H9 (cell line): ENCODE data around the gene FGFBP3. TPM values are rescaled to one million over a fixed set of nuclear protein-coding genes. Genes with fewer than 3 reads are reported as not detected.
A peak's percentile ranks its signal among the peaks of the same experiment; 100 is the strongest.

Experiments used
- DNase-seq: peaks from one replicate; pipeline ENCODE4 v3.0.0-alpha.2; 2017
- H2AFZ ChIP-seq: one replicate; pipeline ENCODE4 v1.6.1; 2013; ENCODE audit warnings: mild to moderate bottlenecking, low read length, control low read depth, moderate library complexity
- H2AK5ac ChIP-seq: 2 replicates; pipeline ENCODE4 v1.6.1; 2013; ENCODE audit warnings: low read length, control low read depth, mixed read lengths; ENCODE audit not compliant: insufficient read length
- H2BK120ac ChIP-seq: one replicate; pipeline ENCODE4 v1.6.1; 2013; ENCODE audit warnings: low read depth, mild to moderate bottlenecking, low read length, control low read depth, inconsistent platforms; ENCODE audit not compliant: poor library complexity, severe bottlenecking
- H2BK12ac ChIP-seq: 2 replicates; pipeline ENCODE4 v1.6.1; 2013; ENCODE audit warnings: low read length, control low read depth, mixed read lengths, low read depth; ENCODE audit not compliant: insufficient read length
- H2BK15ac ChIP-seq: 2 replicates; pipeline ENCODE4 v1.6.1; 2013; ENCODE audit warnings: low read depth, low read length, control low read depth
- H2BK20ac ChIP-seq: one replicate; pipeline ENCODE4 v1.6.1; 2013; ENCODE audit warnings: low read depth, mild to moderate bottlenecking, low read length, control low read depth, inconsistent platforms; ENCODE audit not compliant: poor library complexity, severe bottlenecking
- H2BK5ac ChIP-seq: 2 replicates; pipeline ENCODE4 v1.6.1; 2013; ENCODE audit warnings: low read length, control low read depth, mixed read lengths; ENCODE audit not compliant: insufficient read length
- H3K14ac ChIP-seq: 2 replicates; pipeline ENCODE4 v1.6.1; 2013; ENCODE audit warnings: low read length, control low read depth; ENCODE audit not compliant: insufficient read depth
- H3K18ac ChIP-seq: 2 replicates; pipeline ENCODE4 v1.6.1; 2013; ENCODE audit warnings: low read depth, mild to moderate bottlenecking, mixed read lengths, low read length, control low read depth; ENCODE audit not compliant: insufficient read length
- H3K23ac ChIP-seq: 2 replicates; pipeline ENCODE4 v1.6.1; 2013; ENCODE audit warnings: low read length, control low read depth, mixed read lengths, low read depth; ENCODE audit not compliant: insufficient read length
- H3K23me2 ChIP-seq: 2 replicates; pipeline ENCODE4 v1.6.1; 2013; ENCODE audit warnings: low read depth, mild to moderate bottlenecking, mixed read lengths, low read length, control low read depth; ENCODE audit not compliant: insufficient read length, poor library complexity, severe bottlenecking
- H3K27ac ChIP-seq: 2 replicates; pipeline ENCODE4 v1.5.1; 2013; ENCODE audit warnings: low read length, control low read depth, mixed read lengths, low read depth; ENCODE audit not compliant: insufficient read length
- H3K27me3 ChIP-seq: 2 replicates; pipeline ENCODE4 v1.6.1; 2013; ENCODE audit warnings: low read length, control low read depth, inconsistent platforms; ENCODE audit not compliant: insufficient read depth
- H3K4ac ChIP-seq: 2 replicates; pipeline ENCODE4 v1.6.1; 2013; ENCODE audit warnings: low read depth, mild to moderate bottlenecking, control low read depth, inconsistent platforms, low read length, moderate library complexity
- H3K4me1 ChIP-seq: 2 replicates; pipeline ENCODE4 v1.6.1; 2013; ENCODE audit warnings: low read length, control low read depth, inconsistent platforms; ENCODE audit not compliant: insufficient read depth
- H3K4me2 ChIP-seq: 2 replicates; pipeline ENCODE4 v1.6.1; 2013; ENCODE audit warnings: low read length, control low read depth, mixed read lengths; ENCODE audit not compliant: insufficient read length, insufficient read depth
- H3K56ac ChIP-seq: 2 replicates; pipeline ENCODE4 v1.6.1; 2013; ENCODE audit warnings: low read depth, mild to moderate bottlenecking, mixed read lengths, low read length, control low read depth; ENCODE audit not compliant: insufficient read length
- H3K79me1 ChIP-seq: 2 replicates; pipeline ENCODE4 v1.6.1; 2013; ENCODE audit warnings: low read depth, mild to moderate bottlenecking, moderate library complexity, low read length, control low read depth, inconsistent platforms; ENCODE audit not compliant: insufficient read depth, poor library complexity, severe bottlenecking
- H3K79me2 ChIP-seq: 2 replicates; pipeline ENCODE4 v1.6.1; 2013; ENCODE audit warnings: low read length, control low read depth, inconsistent platforms; ENCODE audit not compliant: insufficient read depth
- H3K9ac ChIP-seq: 2 replicates; pipeline ENCODE4 v1.6.1; 2013; ENCODE audit warnings: low read length, control low read depth, mixed read lengths; ENCODE audit not compliant: insufficient read length; ENCODE audit errors: extremely low read depth
- H3K9me3 ChIP-seq: one replicate; pipeline ENCODE4 v1.6.1; 2013; ENCODE audit warnings: low read depth, low read length, inconsistent platforms; ENCODE audit not compliant: control insufficient read depth
- H3T11ph ChIP-seq: one replicate; pipeline ENCODE4 v1.6.1; 2013; ENCODE audit warnings: mild to moderate bottlenecking, low read length, control low read depth, inconsistent platforms
- H4K20me1 ChIP-seq: one replicate; pipeline ENCODE4 v1.6.1; 2013; ENCODE audit not compliant: control insufficient read depth, insufficient read length, insufficient read depth
- H4K5ac ChIP-seq: 2 replicates; pipeline ENCODE4 v1.6.1; 2013; ENCODE audit warnings: low read depth, mild to moderate bottlenecking, mixed read lengths, low read length, control low read depth; ENCODE audit not compliant: insufficient read length
- H4K8ac ChIP-seq: replicated peaks from 2 replicates; pipeline ENCODE4 v1.6.1; 2013; ENCODE audit warnings: low read length, control low read depth, mixed read lengths, low read depth; ENCODE audit not compliant: insufficient read length
- H4K91ac ChIP-seq: 2 replicates; pipeline ENCODE4 v1.6.1; 2013; ENCODE audit warnings: low read depth, mild to moderate bottlenecking, moderate library complexity, mixed read lengths, low read length, control low read depth; ENCODE audit not compliant: insufficient read length
- H3K27ac Mint-ChIP-seq, 3 experiments: 2 replicates in 2 of 3; 3 replicates in 1 of 3; pipeline ENCODE4 v1.8.0; 2020 to 2021; ENCODE audit warnings: mixed read lengths in 3 of 3, mild to moderate bottlenecking in 1 of 3, moderate library complexity in 1 of 3
- H3K27me3 Mint-ChIP-seq: 2 replicates; pipeline ENCODE4 v1.8.0; 2021; ENCODE audit warnings: low read depth, mild to moderate bottlenecking, moderate library complexity, mixed read lengths
- H3K36me3 Mint-ChIP-seq, 3 experiments: 2 replicates in 2 of 3; 3 replicates in 1 of 3; pipeline ENCODE4 v1.8.0; 2020 to 2021; ENCODE audit warnings: low read depth in 3 of 3, mixed read lengths in 3 of 3; ENCODE audit not compliant: insufficient read depth in 1 of 3
- H3K4me1 Mint-ChIP-seq, 2 experiments: 2 replicates each; pipeline ENCODE4 v1.8.0; 2020; ENCODE audit warnings: mixed read lengths in 2 of 2
- H3K4me3 Mint-ChIP-seq, 2 experiments: 2 replicates in 1 of 2; 3 replicates in 1 of 2; pipeline ENCODE4 v1.8.0; 2020 to 2021; ENCODE audit warnings: mild to moderate bottlenecking in 2 of 2, mixed read lengths in 2 of 2, moderate library complexity in 1 of 2
- H3K9me3 Mint-ChIP-seq, 2 experiments: 2 replicates in 1 of 2; 3 replicates in 1 of 2; pipeline ENCODE4 v1.8.0; 2020; ENCODE audit warnings: mild to moderate bottlenecking in 2 of 2, mixed read lengths in 2 of 2, moderate library complexity in 1 of 2
- CTCF ChIP-seq: fragments of 200-600 bp; sonication (generic); conservative IDR thresholded peaks from 3 replicates; pipeline ENCODE4 v1.8.0; 2021; ENCODE audit warnings: antibody characterized with exemption, mild to moderate bottlenecking
- WGBS: extraction: QIAGEN DNeasy Blood & Tissue Kit; methylation state at CpG from one replicate; pipeline ENCODE4 v1.1.7; 2013; ENCODE audit warnings: missing lambda C conversion rate, low lambda C conversion rate, mixed read lengths; ENCODE audit not compliant: insufficient read length; ENCODE audit errors: extremely low coverage; 5-methylcytosine and 5-hydroxymethylcytosine counted together
- total RNA-seq: library from RNA; stranded (reverse); gene quantifications from 2 replicates; pipeline ENCODE4 v1.2.1, GENCODE V29; 2021

The FGFBP3 gene
- total RNA-seq, 1 experiment from 2014 or later, result 49.3 TPM

GRCh38 chr10:91932737-91933136 is 23.5 kb upstream of the FGFBP3 start:
- no peak overlapping the region for H2BK120ac ChIP-seq
- peaks cover 11% of the 10 kb centered on the region; the same call in 1 of the 2 replicates for H3K79me2 ChIP-seq
- DNase-seq, result no peak
- peaks cover 17 to 40% (median 29%) of the 10 kb centered on the region in 3 experiments; a peak in 5 of 7 replicates for H3K36me3 Mint-ChIP-seq
- no peaks in the 10 kb centered on the region for H3K27me3 Mint-ChIP-seq
- H3K18ac ChIP-seq, result no peak overlapping the region
- no CpG with 5 or more reads among the region's 1 CpG for WGBS
- no peak overlapping the region for H3K14ac ChIP-seq
- no peak overlapping the region for H3K56ac ChIP-seq
- H3K9me3 ChIP-seq, result no peaks in the 10 kb centered on the region
- no peak overlapping the region for H2BK15ac ChIP-seq
- H4K20me1 ChIP-seq, result no peaks in the 10 kb centered on the region
- H2BK12ac ChIP-seq, result no peak overlapping the region
- peaks cover 17% of the 10 kb centered on the region for H3K79me1 ChIP-seq
- no peak overlapping the region for H2BK5ac ChIP-seq
- H3K4me3 Mint-ChIP-seq, result no peak overlapping the region
- no peak overlapping the region for H3K4me2 ChIP-seq
- H3K4me1 ChIP-seq, result no peaks in the 10 kb centered on the region
- no peaks in the 10 kb centered on the region for H3K23me2 ChIP-seq
- no peak overlapping the region for H2BK20ac ChIP-seq
- peaks cover 3 to 7% of the 10 kb centered on the region in 2 experiments; a peak in 3 of 4 replicates for H3K4me1 Mint-ChIP-seq
- peak; percentile 25; the same call in 2 of the 3 replicates for TF ChIP-seq CTCF
- no peak overlapping the region for H4K91ac ChIP-seq
- no peak overlapping the region for H2AK5ac ChIP-seq
- no peak overlapping the region for H3K9ac ChIP-seq
- no peak overlapping the region for H3T11ph ChIP-seq
- no peak overlapping the region for H3K27ac Mint-ChIP-seq
- no peak overlapping the region for H3K4ac ChIP-seq
- H4K8ac ChIP-seq, result no peak overlapping the region
- no peak overlapping the region for H3K27ac ChIP-seq
- H3K27me3 ChIP-seq, result no peaks in the 10 kb centered on the region
- no peaks in the 10 kb centered on the region for H3K9me3 Mint-ChIP-seq
- no peak overlapping the region for H2AFZ ChIP-seq
- no peak overlapping the region for H3K23ac ChIP-seq
- no peak overlapping the region for H4K5ac ChIP-seq
